Tibial nerve (tissue), 4 donors: Measurements from ENCODE around the gene GTSE1. TPM values are rescaled to one million over a fixed set of nuclear protein-coding genes. Genes with fewer than 3 reads are reported as not detected.

ENCODE experiments used
- DNase-seq, 2 donors: peaks; one replicate each; pipeline ENCODE4 v3.0.0-alpha.2; 2019; ENCODE audit warnings: low spot score in 2 of 2
- H3K27ac ChIP-seq, 4 donors: fragments of 200-600 bp; sonication (generic) in 3 of 4; one replicate each; pipeline ENCODE4 v1.5.1; 2017 to 2019; ENCODE audit warnings: mild to moderate bottlenecking in 1 of 4
- H3K27me3 ChIP-seq, 2 donors: fragments of 200-600 bp; sonication (generic) in 1 of 2; one replicate each; pipeline versions ENCODE4 v1.5.1 to v1.6.0; 2017 to 2019
- H3K36me3 ChIP-seq, 3 donors: fragments of 200-600 bp; sonication (generic); one replicate each; pipeline ENCODE4 v1.5.1; 2018 to 2019
- H3K4me1 ChIP-seq, 4 donors: fragments of 200-600 bp; sonication (generic) in 3 of 4; one replicate each; pipeline ENCODE4 v1.5.1; 2017 to 2019
- H3K4me3 ChIP-seq, 4 donors: fragments of 200-600 bp; sonication (generic) in 3 of 4; one replicate each; pipeline ENCODE4 v1.5.1; 2017 to 2019; ENCODE audit warnings: mild to moderate bottlenecking in 1 of 4, moderate library complexity in 1 of 4
- H3K9me3 ChIP-seq, 4 donors: fragments of 200-600 bp; sonication (generic) in 3 of 4; one replicate each; pipeline ENCODE4 v1.5.1; 2017 to 2019
- EP300 ChIP-seq, 2 donors: sonication (generic); formaldehyde crosslinking; IDR thresholded peaks; one replicate each; pipeline ENCODE4 v1.6.1; 2017; ENCODE audit warnings: antibody characterized with exemption in 2 of 2, mild to moderate bottlenecking in 1 of 2
- POLR2A ChIP-seq, 2 donors: fragments of 450-650 bp; IDR thresholded peaks; one replicate each; pipeline ENCODE4 v1.6.1; 2017; ENCODE audit warnings: antibody characterized with exemption in 2 of 2, mild to moderate bottlenecking in 2 of 2, moderate library complexity in 2 of 2
- WGBS, 2 donors: methylation state at CpG; one replicate each; pipeline ENCODE4 v1.1.5; 2018; 5-methylcytosine and 5-hydroxymethylcytosine counted together
- total RNA-seq, 4 donors: library from RNA; depleted of rRNA; stranded (reverse); fragments of >200 nt; gene quantifications; one replicate each; pipeline ENCODE4 v1.1.0, GENCODE V29; 2016
- TF ChIP-seq, protein P1 (sequence below), 5 experiments: fragments of 200-600 bp in 3 of 5; fragments of 450-650 bp in 2 of 5; sonication (generic) in 3 of 5; IDR thresholded peaks; one replicate each; pipeline ENCODE4 v1.5.1; 2016 to 2019; ENCODE audit warnings: antibody characterized with exemption in 5 of 5, mild to moderate bottlenecking in 3 of 5, moderate library complexity in 2 of 5

The GTSE1 gene
- total RNA-seq, 4 donors from 2014 or later, result 0.30 to 3.3 TPM; not detected in 2

DNA sequence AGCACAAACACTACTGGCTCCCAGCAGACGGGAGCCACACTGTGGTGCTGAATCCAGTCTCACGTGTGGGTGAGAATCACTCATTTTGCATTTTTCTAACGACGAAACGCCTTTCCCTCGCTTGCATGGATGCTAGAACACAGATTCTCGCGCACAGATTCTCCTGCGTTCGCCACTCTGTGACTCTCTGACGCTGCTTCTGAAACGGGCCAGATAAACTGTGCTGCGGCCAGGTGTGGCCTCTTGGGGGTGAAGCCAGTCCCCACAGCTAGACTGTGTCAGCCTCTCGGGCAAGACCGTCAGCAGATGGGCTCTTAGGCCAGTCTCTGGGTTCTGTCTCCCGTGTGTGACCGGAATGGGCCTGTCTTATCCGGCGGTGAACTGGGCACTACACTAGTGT is 83.4 kb downstream of the GTSE1 start:
- Histone ChIP-seq H3K27me3 (no peaks in the 10 kb centered on the region), H3K4me1 (peaks cover 0 to 8% (median 0%) of the 10 kb centered on the region in 4 donors), H3K9me3 (peaks cover 0 to 20% (median 0%) of the 10 kb centered on the region in 4 donors), H3K27ac (no peak overlapping the region), H3K36me3 (no peaks in the 10 kb centered on the region), H3K4me3 (no peak overlapping the region)
- no peak for DNase-seq
- 82 to 87% methylated on average over 14 to 19 of the region's 19 CpGs for WGBS, 2 donors
- TF ChIP-seq POLR2A (IDR thresholded peaks at IDR 0.05) (no peak), EP300 (IDR thresholded peaks at IDR 0.05) (no peak)
- TF ChIP-seq, protein P1, sequence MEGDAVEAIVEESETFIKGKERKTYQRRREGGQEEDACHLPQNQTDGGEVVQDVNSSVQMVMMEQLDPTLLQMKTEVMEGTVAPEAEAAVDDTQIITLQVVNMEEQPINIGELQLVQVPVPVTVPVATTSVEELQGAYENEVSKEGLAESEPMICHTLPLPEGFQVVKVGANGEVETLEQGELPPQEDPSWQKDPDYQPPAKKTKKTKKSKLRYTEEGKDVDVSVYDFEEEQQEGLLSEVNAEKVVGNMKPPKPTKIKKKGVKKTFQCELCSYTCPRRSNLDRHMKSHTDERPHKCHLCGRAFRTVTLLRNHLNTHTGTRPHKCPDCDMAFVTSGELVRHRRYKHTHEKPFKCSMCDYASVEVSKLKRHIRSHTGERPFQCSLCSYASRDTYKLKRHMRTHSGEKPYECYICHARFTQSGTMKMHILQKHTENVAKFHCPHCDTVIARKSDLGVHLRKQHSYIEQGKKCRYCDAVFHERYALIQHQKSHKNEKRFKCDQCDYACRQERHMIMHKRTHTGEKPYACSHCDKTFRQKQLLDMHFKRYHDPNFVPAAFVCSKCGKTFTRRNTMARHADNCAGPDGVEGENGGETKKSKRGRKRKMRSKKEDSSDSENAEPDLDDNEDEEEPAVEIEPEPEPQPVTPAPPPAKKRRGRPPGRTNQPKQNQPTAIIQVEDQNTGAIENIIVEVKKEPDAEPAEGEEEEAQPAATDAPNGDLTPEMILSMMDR (IDR thresholded peaks at IDR 0.05), result no peak

Other genes with a start within 250 kb of the GTSE1 start
- 10 to 100 TPM; 18.9 to 43.5 (median 27.2) TPM for gene PPARA, start 146.3 kb upstream of the GTSE1 start, total RNA-seq
- 10 to 100 TPM in 3 of 4 donors, 1 to 10 TPM in 1; 7.5 to 22.5 (median 17.4) TPM for gene CDPF1, start 46.6 kb upstream of the GTSE1 start, total RNA-seq
- gene PKDREJ, start 33.5 kb upstream of the GTSE1 start, total RNA-seq, result under 1 TPM in 2 of 4 donors, not detected in 2; under 0.01 to 0.39 TPM
- gene TTC38, start 28.9 kb upstream of the GTSE1 start, total RNA-seq, result 10 to 100 TPM; 63.2 to 85.2 (median 74.2) TPM
- 10 to 100 TPM; 50.0 to 85.3 (median 64.5) TPM for gene TRMU, start 38.8 kb downstream of the GTSE1 start, total RNA-seq
- 1 to 10 TPM; 1.0 to 5.9 (median 2.6) TPM for gene CELSR1, start 240.8 kb downstream of the GTSE1 start, total RNA-seq